GM12878 (cell line): ENCODE data around the gene ERVH48-1. TPM values are rescaled to one million over a fixed set of nuclear protein-coding genes. Genes with fewer than 3 reads are reported as not detected.

ENCODE experiments used
- ATAC-seq: fragments of 200-7000 bp; cut with Tn5 transposase; 3 replicates; pipeline ENCODE4 v1.9.1; 2020; ENCODE audit warnings: mild to moderate bottlenecking, moderate library complexity
- BruUV-seq: library from RNA; stranded (reverse); fragments of 400-500 nt; replicated peaks from 2 replicates; lab custom pipeline; 2021; lab: Mats Ljungman, UMichigan
- CTCF ChIA-PET: fragments of 300-600 bp; sonication (Branson Sonifier 250); formaldehyde crosslinking; extraction: SDS; loops from one replicate; lab custom pipeline; 2021; ENCODE audit warnings: inconsistent platforms; lab: Yijun Ruan, JAX
- POLR2A ChIA-PET: fragments of 350-600 bp; formaldehyde crosslinking; extraction: SDS; loops from one replicate; lab custom pipeline; 2021; ENCODE audit warnings: inconsistent platforms; lab: Charles Lee
- RAD21 ChIA-PET: fragments of 300-600 bp; sonication (Branson Sonifier 250); formaldehyde crosslinking; loops from one replicate; lab custom pipeline; 2023; ENCODE audit warnings: antibody characterized with exemption; ENCODE audit not compliant: unreplicated experiment; lab: Charles Lee
- SMC1A ChIA-PET: fragments of 300-600 bp; sonication (Branson Sonifier 250); formaldehyde crosslinking; loops from one replicate; lab custom pipeline; 2023; ENCODE audit not compliant: unreplicated experiment, uncharacterized antibody; lab: Charles Lee
- DNase-seq: peaks from one replicate; pipeline ENCODE4 v3.0.0-alpha.2; 2011; ENCODE audit warnings: low read depth, low spot score
- FAIRE-seq: peaks from 3 replicates; lab custom pipeline; 2011; peaks lifted over from hg19 to GRCh38; lab: Jason Lieb, UNC
- H2AFZ ChIP-seq: 2 replicates; pipeline ENCODE4 v1.6.0; 2011; ENCODE audit warnings: low read depth, low read length, control low read depth; ENCODE audit not compliant: control insufficient read depth
- H3K27ac ChIP-seq: 2 replicates; pipeline ENCODE4 v1.5.1; 2011; ENCODE audit warnings: control low read depth; ENCODE audit not compliant: control insufficient read depth, insufficient read depth
- H3K27me3 ChIP-seq, 2 experiments: replicated peaks in 1 of 2; 2 replicates each; pipeline versions ENCODE4 v1.6.0 to v1.6.1; 2011; ENCODE audit warnings: low read length in 1 of 2; ENCODE audit not compliant: control insufficient read depth in 2 of 2, insufficient read depth in 2 of 2
- H3K36me3 ChIP-seq, 2 experiments: 2 replicates each; pipeline ENCODE4 v1.5.1; 2011; ENCODE audit warnings: low read length in 1 of 2; ENCODE audit not compliant: control insufficient read depth in 2 of 2, insufficient read depth in 2 of 2
- H3K4me1 ChIP-seq: 2 replicates; pipeline ENCODE4 v1.6.1; 2011; ENCODE audit warnings: mild to moderate bottlenecking, low read length, moderate library complexity, mixed read lengths; ENCODE audit not compliant: control insufficient read depth, insufficient read depth
- H3K4me2 ChIP-seq: 2 replicates; pipeline ENCODE4 v1.6.0; 2011; ENCODE audit warnings: control low read depth; ENCODE audit not compliant: control insufficient read depth, insufficient read depth
- H3K4me3 ChIP-seq: fragments of 200-600 bp; sonication (generic); 2 replicates; pipeline ENCODE4 v1.5.1; 2016
- H3K79me2 ChIP-seq: 2 replicates; pipeline ENCODE4 v1.6.0; 2011; ENCODE audit warnings: low read length; ENCODE audit not compliant: control insufficient read depth, insufficient read depth
- H3K9ac ChIP-seq: 2 replicates; pipeline ENCODE4 v1.8.0; 2011; ENCODE audit warnings: low read length, control low read depth, mixed read lengths; ENCODE audit not compliant: control insufficient read depth, insufficient read depth
- H3K9me3 ChIP-seq: replicated peaks from 3 replicates; pipeline ENCODE4 v1.5.1; 2011; ENCODE audit warnings: mild to moderate bottlenecking, low read length; ENCODE audit not compliant: control insufficient read depth, insufficient read depth
- H4K20me1 ChIP-seq: 2 replicates; pipeline ENCODE4 v1.6.0; 2011; ENCODE audit not compliant: control insufficient read depth, insufficient read depth
- ATF7 ChIP-seq: fragments of 450-650 bp; IDR thresholded peaks from 2 replicates; pipeline ENCODE4 v1.6.1; 2016; ENCODE audit warnings: low read depth, mild to moderate bottlenecking
- BHLHE40 ChIP-seq, 2 experiments: fragments of 450-650 bp in 1 of 2; IDR thresholded peaks; 2 replicates each; pipeline ENCODE4 v1.6.1; 2011 to 2017; ENCODE audit warnings: low read depth in 2 of 2, borderline replicate concordance in 1 of 2, improper control_type of control experiment in 1 of 2, low read length in 1 of 2, mild to moderate bottlenecking in 1 of 2
- FOXK2 ChIP-seq: fragments of 450-650 bp; IDR thresholded peaks from 2 replicates; pipeline ENCODE4 v1.6.1; 2017; ENCODE audit warnings: mild to moderate bottlenecking, moderate library complexity
- FOXM1 ChIP-seq: IDR thresholded peaks from 2 replicates; pipeline ENCODE4 v1.6.1; 2012; ENCODE audit warnings: low read depth, mild to moderate bottlenecking, inconsistent platforms, low read length, moderate library complexity
- GABPA ChIP-seq: IDR thresholded peaks from 2 replicates; pipeline ENCODE4 v1.6.1; 2014; ENCODE audit warnings: antibody characterized with exemption, low read depth, mild to moderate bottlenecking, inconsistent platforms
- HDAC2 ChIP-seq: fragments of 200-600 bp; sonication (generic); IDR thresholded peaks from 2 replicates; pipeline ENCODE4 v1.6.1; 2017
- KLF5 ChIP-seq: fragments of 450-650 bp; IDR thresholded peaks from 2 replicates; pipeline ENCODE4 v1.6.1; 2014; ENCODE audit warnings: mild to moderate bottlenecking; ENCODE audit not compliant: partially characterized antibody
- LARP7 ChIP-seq: fragments of 450-650 bp; IDR thresholded peaks from 2 replicates; pipeline ENCODE4 v1.6.1; 2017; ENCODE audit warnings: mild to moderate bottlenecking
- MTA2 ChIP-seq: fragments of 450-650 bp; IDR thresholded peaks from 2 replicates; pipeline ENCODE4 v1.6.1; 2016; ENCODE audit warnings: low read depth, mild to moderate bottlenecking, moderate library complexity
- MYB ChIP-seq: fragments of 150-350 bp; IDR thresholded peaks from 2 replicates; pipeline ENCODE4 v1.6.1; 2014; ENCODE audit warnings: mild to moderate bottlenecking, low read depth, low read length, borderline replicate concordance
- MYC ChIP-seq: IDR thresholded peaks from 2 replicates; pipeline ENCODE4 v1.6.1; 2011; ENCODE audit warnings: mild to moderate bottlenecking, low read length, moderate library complexity, inconsistent platforms; ENCODE audit not compliant: insufficient read depth, insufficient replicate concordance, insufficient read length, severe bottlenecking
- POLR2A ChIP-seq: IDR thresholded peaks from 2 replicates; pipeline ENCODE4 v1.6.1; 2011; ENCODE audit warnings: low read depth, mild to moderate bottlenecking, low read length
- RB1 ChIP-seq: fragments of 450-650 bp; formaldehyde crosslinking; IDR thresholded peaks from 2 replicates; pipeline ENCODE4 v1.6.1; 2017; ENCODE audit warnings: mild to moderate bottlenecking, borderline replicate concordance
- SIX5 ChIP-seq: IDR thresholded peaks from 2 replicates; pipeline ENCODE4 v1.6.1; 2011; ENCODE audit warnings: mild to moderate bottlenecking, low read depth, low read length, moderate library complexity; ENCODE audit not compliant: severe bottlenecking
- ZNF274 ChIP-seq: IDR thresholded peaks from one replicate; pipeline ENCODE4 v1.8.0; 2011; ENCODE audit not compliant: insufficient read length, insufficient read depth
- WGBS: methylation state at CpG from one replicate; pipeline ENCODE4 v1.1.6; 2016; ENCODE audit warnings: low lambda C conversion rate; ENCODE audit not compliant: insufficient replicate concordance, insufficient coverage; ENCODE audit errors: missing lambda C conversion rate; 5-methylcytosine and 5-hydroxymethylcytosine counted together
- in situ Hi-C: fragments of 300-500 bp; cut with MboI; formaldehyde crosslinking; loops from 9 replicates; pipeline ENCODE4 v1.14.3; 2018; ENCODE audit warnings: mixed read lengths
- intact Hi-C: fragments of 100-400 bp; cut with micrococcal nuclease; formaldehyde crosslinking; loops from one replicate; pipeline ENCODE4 v1.14.2; 2022; ENCODE audit not compliant: unreplicated experiment
- polyA plus RNA-seq, 11 experiments: library from polyadenylated mRNA; depleted of rRNA in 4 of 11; unstranded in 6 of 11; stranded (reverse) in 5 of 11; fragments of >200 nt; fragmentation: Nextera tagmentation in 4 of 11; fragmentation: Illumina TruSeq in 1 of 11; extraction: Ambion mirVana in 4 of 11; extraction: Trizol in 1 of 11; gene quantifications; 1 replicate in 1 of 11; 2 replicates in 10 of 11; pipeline versions ENCODE4 v1.2.1 to v1.2.3, GENCODE V29; 2011 to 2016; ENCODE audit warnings: inconsistent platforms in 2 of 11, missing spikeins in 2 of 11, low read depth in 1 of 11
- total RNA-seq, 4 experiments: library from RNA; depleted of rRNA in 3 of 4; stranded (reverse); fragments of >200 nt in 3 of 4; fragmentation: Illumina TruSeq in 1 of 4; extraction: Trizol in 1 of 4; gene quantifications; 2 replicates each; pipeline versions ENCODE4 v1.2.1 to v1.2.3, GENCODE V29; 2013 to 2021

Gene ERVH48-1
- total and polyA plus RNA-seq, 10 of the 15 experiments (the other 5 are each of a cell fraction or from before 2014, with no cell fraction given), result 0.03 to 0.30 (median 0.13) TPM; not detected in 7

DNA sequence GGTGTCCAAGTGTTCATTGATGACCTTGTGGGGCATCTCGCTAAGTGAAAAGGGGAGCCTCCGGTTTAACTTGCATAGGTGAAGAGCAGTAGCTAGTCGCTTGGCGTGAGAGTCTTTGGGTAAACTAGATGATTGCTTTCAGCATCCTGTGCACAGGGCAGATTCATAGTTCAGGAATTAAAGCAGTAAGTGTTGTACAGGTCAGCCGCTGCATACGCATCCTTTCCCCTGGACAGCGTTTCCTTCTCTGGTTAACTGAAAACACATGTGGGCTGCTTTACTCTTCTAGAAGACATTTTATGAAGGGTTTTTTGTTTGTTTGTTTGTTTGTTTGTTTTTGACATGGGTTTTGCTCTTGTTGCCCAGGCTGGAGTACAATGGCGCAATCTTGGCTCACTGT, 20.2 kb downstream of the ERVH48-1 start:
- Histone ChIP-seq H3K4me3 (no peak overlapping the region), H2AFZ (no peak overlapping the region), H3K79me2 (no peaks in the 10 kb centered on the region; the same call in 1 of the 2 replicates), H3K4me1 (no peaks in the 10 kb centered on the region), H3K27ac (no peak overlapping the region), H3K9ac (no peak overlapping the region), H3K4me2 (no peak overlapping the region), H4K20me1 (no peaks in the 10 kb centered on the region), H3K27me3 (no peaks in the 10 kb centered on the region), H3K36me3 (peaks cover 12 to 31% of the 10 kb centered on the region in 2 experiments; a peak in 3 of 4 replicates), H3K9me3 (no peaks in the 10 kb centered on the region)
- CTCF ChIA-PET, result no interaction called here
- intact Hi-C loops (no loop called here), in situ Hi-C loops (no loop called here)
- TF ChIP-seq LARP7 (no peak), HDAC2 (no peak), KLF5 (no peak), MYB (no peak), GABPA (no peak), BHLHE40 (IDR thresholded peaks at IDR 0.05; ENCODE audit: borderline replicate concordance in 1 of 2, low read depth in 2 of 2, low read length in 1 of 2) (no peak), SIX5 (no peak), ATF7 (no peak), RB1 (no peak), MTA2 (no peak), POLR2A (no peak), FOXK2 (no peak), ZNF274 (no peak), FOXM1 (no peak), MYC (no peak)
- RAD21 ChIA-PET, result no interaction called here
- POLR2A ChIA-PET, result interaction anchor here (0.6 kb wide), 1 partner anchor 129 kb away, joined by 6 read pairs; no protein-coding TSS in a partner anchor
- no peak for FAIRE-seq
- 99% methylated on average over 8 of the region's 8 CpGs for WGBS
- DNase-seq, result no peak
- no peak for ATAC-seq
- SMC1A ChIA-PET, result interaction anchor here (0.6 kb wide), 1 partner anchor 12 kb away, joined by 3 read pairs; no protein-coding TSS in a partner anchor
- no TSS peak for BruUV-seq
